ENCODE measurements around the gene MRPL18.
"Not testable (repeated sequence)": the region's sequence is repeated elsewhere in the genome, so short reads cannot be mapped to it uniquely, and the experiment has no call there.

The MRPL18 gene

DNA sequence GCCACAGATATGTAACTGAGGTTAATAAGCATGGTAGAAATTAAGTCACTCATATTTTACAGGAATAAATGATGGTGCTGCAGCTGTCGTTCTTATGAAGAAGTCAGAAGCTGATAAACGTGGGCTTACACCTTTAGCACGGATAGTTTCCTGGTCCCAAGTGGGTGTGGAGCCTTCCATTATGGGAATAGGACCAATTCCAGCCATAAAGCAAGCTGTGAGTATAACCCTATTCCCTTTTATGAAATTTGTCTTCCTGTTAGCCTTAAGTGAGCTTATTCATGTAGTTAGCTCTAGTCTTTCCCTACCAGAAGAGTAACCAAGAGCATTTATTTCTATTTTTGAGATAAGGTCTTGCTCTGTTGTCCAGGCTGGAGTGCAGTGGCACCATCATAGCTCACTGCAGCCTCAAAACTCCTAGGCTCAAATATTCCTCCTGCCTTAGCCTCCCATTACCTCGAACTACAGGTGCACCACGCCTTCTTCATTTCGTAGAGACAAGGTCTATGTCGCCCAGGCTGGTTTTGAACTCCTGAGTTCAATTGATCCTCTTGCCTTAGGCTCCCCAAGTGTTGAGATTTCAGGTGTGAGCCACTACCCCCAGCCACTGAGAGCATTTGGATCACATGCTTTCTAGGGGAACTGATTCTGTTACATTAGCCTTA, 12.9 kb upstream of the MRPL18 start:
- DNase-seq: no peak

DNA sequence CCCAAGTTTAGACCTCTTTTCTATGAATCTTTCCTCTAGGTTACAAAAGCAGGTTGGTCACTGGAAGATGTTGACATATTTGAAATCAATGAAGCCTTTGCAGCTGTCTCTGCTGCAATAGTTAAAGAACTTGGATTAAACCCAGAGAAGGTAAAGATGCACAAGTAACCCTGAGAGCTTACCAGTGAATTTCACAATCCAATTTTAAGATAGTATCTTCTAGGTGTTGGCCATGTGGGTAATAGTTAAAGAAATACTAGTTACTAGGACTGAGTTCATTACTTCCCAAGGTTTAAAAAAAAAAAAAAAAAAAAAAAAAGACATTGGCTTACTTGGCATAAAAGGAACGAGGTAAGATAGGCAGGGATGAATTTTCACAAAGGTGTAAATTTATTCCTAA, 12.1 kb upstream of the MRPL18 start:
- DNase-seq: no peak

GRCh38 chr6:159778542-159779103, 11.6 kb upstream of the MRPL18 start:
- no peak for DNase-seq

- DNase-seq: peak; percentile 12
Observed at GRCh38 chr6:159788276-159788675, 2.0 kb upstream of the MRPL18 start.

GRCh38 chr6:159788753-159789376, 1.4 kb upstream of the MRPL18 start:
- peak; percentile 30 for DNase-seq

GRCh38 chr6:159789377-159790148, 704 bp upstream of the MRPL18 start, which contains the start of gene TCP1:
Gene TCP1, minus strand, starts transcription at chr6:159789602. Its CDS starts 134 bp downstream, at chr6:159789468.
- peak; percentile 99 for DNase-seq

DNA sequence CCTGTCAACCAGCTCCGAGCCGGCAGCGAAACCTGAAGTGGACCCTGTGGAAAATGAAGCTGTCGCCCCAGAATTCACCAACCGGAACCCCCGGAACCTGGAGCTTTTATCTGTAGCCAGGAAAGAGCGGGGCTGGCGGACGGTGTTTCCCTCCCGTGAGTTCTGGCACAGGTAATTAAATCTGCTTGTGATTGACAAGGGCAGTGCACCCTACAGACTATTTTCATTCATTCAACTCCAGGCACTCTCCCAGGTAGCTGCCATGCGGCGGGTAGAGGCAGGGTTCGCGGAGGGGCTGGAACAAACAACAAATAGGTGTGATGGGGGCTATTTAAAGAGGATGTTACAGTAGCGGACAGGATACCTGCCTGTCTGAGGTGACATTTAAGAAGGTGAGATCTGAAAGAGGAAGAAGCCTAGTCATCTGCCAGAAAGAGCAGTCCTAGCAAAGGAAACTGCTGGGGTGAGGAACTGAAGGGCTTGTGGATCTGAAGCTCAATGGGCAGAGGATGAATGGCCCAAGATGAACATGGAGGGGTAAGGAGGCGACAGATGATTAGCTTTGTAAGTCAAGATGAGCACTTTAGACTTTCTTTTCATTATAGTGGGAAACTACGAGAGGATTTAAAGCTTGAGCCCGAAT, 810 bp downstream of the MRPL18 start:
- no peak for DNase-seq

DNA sequence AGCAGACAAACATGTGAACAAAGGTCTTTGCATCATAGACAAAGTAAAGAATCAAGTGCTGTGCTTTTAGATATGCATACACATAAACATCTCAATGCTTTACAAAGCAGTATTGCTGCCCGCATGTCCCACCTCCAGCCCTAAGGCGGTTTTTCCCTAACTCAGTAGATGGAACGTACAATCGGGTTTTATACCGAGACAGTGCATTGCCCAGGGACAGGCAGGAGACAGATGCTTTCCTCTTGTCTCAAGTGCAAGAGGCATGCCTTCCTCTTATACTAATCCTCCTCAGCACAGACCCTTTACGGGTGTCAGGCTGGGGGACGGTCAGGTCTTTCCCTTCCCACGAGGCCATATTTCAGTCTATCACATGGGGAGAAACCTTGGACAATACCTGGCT, 4.7 kb downstream of the MRPL18 start:
- DNase-seq: not testable (repeated sequence)

DNA sequence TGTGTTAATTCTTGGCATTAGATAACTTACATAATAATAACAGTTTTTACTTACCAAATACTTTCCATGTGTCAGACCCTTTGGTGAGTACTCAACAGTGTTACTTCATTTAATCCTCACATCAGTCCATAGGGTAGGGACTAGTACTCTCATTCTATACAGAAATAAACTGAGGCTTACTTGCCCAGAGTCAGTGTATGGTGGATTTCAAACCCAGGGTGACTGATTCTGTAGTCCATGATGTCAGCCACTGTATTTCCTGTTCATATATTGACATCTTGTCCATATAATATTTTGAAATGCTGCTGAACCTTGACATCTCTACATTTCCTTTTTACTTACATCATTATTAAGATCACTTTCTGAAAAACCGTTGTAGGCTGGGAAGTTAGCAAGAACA, 7.3 kb downstream of the MRPL18 start:
- no peak for DNase-seq

DNA sequence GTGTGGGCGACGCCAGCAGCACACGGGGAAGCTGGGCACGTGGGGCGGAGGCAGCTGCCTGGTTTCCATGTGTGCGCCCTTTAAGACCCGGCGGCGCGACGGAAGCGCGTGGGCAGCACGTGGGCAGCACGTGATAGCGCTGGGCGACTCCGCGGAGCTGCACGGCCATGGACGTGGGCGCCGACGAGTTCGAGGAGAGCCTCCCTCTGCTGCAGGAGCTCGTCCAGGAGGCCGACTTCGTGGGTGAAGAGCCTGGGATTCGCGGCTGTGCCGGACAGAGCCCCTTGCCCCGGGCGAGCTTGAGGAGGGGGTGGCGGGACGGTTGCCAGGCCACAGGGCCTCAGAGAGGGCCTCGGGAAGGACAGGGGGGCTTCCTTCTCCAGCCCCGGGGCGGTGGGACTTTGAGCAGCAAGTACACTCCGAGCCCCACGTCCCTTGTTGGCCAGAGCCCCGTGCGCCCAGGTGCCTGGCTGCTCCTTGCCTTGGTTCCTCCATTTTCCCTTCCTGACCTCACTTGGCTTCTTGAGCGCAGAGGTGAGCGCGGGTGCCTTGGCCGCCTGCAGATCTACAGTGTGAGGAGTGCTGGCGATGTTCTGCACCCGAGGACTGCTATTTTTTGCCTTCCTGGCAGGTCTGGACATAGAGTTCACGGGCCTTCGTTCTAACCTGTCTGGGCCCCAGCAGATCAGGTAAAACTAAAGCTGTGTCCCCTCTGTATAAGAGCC, 10.0 kb downstream of the MRPL18 start, which contains the start of gene PNLDC1:
Gene PNLDC1 (plus strand): TSS at position 136 of the 725 bp plus-strand sequence. CDS start 32 bp downstream, at position 168.
- DNase-seq: no peak

GRCh38 chr6:159801935-159802334, 11.7 kb downstream of the MRPL18 start:
- no peak for DNase-seq

- DNase-seq: no peak
Observed at GRCh38 chr6:159804504-159804903, 14.2 kb downstream of the MRPL18 start.

DNA sequence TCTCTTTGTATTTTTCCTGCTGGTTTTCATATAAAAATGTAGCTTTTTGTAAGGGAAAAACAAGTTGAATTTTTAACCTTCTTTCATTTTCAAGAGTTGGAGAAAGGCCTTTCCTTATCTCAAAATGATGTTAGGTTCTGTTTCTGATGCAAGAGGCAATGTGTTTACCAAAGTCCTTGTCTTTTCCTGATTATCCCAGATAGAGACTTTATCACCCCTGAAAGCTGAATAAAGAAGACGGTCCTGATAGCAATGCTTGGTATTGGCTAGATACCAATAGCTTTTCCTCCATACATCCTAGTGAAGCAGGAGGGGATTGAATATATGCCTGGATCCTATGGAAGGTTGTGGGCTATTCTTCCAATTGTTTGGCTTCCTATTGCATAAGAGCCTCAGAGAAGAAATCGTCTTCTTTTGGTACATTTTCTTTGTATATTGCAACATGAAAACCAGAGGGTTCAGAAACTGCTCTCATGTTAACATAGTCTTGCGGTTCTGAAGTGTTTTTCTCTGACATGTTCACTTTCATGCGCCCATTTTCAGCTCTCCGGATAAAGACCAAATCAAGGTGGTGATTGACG, 15.3 kb downstream of the MRPL18 start:
- no peak for DNase-seq

GRCh38 chr6:159806021-159806458, 15.8 kb downstream of the MRPL18 start:
- no peak for DNase-seq

DNA sequence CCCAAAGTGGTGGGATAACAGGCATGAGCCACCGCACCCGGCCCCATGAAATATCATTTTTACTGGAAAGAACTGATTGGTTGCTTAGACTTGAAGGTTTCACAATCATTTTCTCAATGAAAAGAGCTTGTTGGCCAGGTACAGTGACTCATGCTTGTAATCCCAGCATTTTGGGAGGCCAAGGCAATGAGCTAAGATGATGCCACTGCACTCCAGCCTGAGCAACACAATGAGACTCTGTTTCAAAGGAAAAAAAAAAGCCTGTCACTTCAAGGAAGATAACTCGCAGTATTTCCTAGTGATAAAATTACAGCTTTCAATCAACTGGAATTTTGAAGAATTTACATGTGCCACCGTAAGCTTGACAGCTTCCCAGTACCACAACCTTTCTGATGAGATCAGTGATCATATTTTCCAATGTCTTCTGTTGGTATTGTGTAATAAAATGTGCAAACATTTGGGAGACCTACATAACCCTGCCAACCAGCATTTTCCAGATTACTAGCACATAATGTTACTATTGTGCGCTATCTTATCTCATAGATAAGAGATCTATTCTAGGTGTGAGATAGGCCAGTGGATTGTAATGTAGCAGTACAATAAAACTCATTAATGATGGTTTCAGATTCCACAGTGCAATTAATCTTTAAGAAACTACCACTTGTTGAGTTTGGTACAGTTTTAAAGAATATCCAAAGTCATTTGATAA, 17.0 kb downstream of the MRPL18 start:
- DNase-seq: no peak

DNA sequence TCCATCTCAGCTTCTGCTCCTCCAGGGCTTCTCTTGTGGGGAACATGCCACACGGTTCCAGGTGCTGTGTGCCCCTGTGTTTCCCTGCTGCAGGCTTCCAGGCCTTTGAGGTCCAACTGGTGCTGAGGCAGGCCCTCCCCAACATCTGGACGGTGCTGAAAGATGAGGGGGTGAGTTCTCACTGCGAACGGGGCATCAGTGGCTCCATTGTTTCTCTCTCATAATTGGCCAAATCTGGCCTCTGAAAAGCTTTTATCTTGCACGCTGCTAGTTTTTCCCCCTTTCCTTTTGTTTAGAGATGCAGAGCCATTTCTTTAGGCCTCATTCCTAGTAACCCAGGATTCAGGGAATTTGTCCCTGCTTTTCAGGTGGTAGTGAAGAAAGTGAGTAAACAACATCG, 18.4 kb downstream of the MRPL18 start:
- DNase-seq: no peak

- no peak for DNase-seq
Observed at GRCh38 chr6:159809149-159809548, 18.9 kb downstream of the MRPL18 start.

- no peak for DNase-seq
Observed at GRCh38 chr6:159813781-159814180, 23.5 kb downstream of the MRPL18 start.

DNA sequence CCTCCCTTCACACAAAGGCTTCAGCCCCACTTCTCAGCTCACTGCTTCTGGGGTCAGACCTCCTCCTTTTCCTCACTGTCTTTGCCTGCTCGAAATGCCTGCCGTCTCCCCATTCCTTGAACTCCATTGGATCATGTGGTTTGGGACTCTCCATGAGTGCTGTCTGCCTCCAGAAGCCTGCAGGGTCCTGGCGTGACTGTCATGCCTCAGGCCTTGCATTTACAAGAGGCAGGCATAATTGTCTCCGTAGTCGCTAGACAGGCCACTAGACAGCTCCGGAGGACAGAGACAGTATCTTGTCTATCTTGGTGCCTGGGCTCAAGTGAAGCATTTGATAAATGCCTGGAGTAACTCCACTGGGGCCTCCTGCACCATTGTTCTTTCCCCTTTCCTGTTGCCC, 25.1 kb downstream of the MRPL18 start:
- no peak for DNase-seq

- DNase-seq: not testable (repeated sequence)
Observed at GRCh38 chr6:159816775-159817174, 26.5 kb downstream of the MRPL18 start.

All from CD4-positive, alpha-beta T cell treated with Interleukin-17A for 4 hours (primary cell).